ENCODE data around the gene ODAD2. TPM values are rescaled to one million over a fixed set of nuclear protein-coding genes. Genes with fewer than 3 reads are reported as not detected.
"Not testable (repeated sequence)": the region's sequence is repeated elsewhere in the genome, so short reads cannot be mapped to it uniquely, and the experiment has no call there.

Gene ODAD2
- total RNA-seq, 1 donor from 2014 or later = 6.6 TPM

GRCh38 chr10:28008054-28008453 is 9.2 kb upstream of the ODAD2 start:
- H3K9me3 Mint-ChIP-seq = peaks cover 3% of the 10 kb centered on the region
- DNase-seq (ENCODE audit: low read depth, low spot score) = no peak
- H3K36me3 Mint-ChIP-seq (ENCODE audit: low read depth) = no peaks in the 10 kb centered on the region
- H3K27me3 Mint-ChIP-seq (ENCODE audit: low read depth) = no peaks in the 10 kb centered on the region
- H3K27ac Mint-ChIP-seq (ENCODE audit: unreplicated experiment) = no peak overlapping the region
- no peak overlapping the region for H3K4me3 Mint-ChIP-seq
- no peak for TF ChIP-seq CTCF (conservative IDR thresholded peaks at IDR 0.05)
- H3K4me1 Mint-ChIP-seq = peaks cover 5% of the 10 kb centered on the region

DNA sequence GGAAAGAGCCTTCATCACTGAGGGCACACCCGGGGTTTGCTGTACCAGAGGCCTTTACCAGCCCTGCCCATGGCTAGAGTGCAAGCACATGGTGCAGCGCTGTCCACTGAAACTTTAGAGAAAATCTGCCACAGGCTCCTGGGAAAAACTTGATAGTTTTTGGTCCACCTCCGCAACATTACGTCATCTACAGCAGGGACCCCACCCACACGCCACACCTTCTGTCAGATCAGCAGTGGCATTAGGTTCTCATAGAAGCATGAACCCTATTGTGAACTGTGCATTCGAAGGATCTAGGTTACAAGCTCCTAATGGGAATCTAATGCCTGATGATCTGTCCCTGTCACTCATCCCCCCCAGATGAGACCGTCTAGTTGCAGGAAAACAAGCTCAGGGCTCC is 2.5 kb upstream of the ODAD2 start:
- Mint-ChIP-seq H3K4me1 (peaks cover 20% of the 10 kb centered on the region), H3K27ac (ENCODE audit: unreplicated experiment) (no peak overlapping the region), H3K36me3 (ENCODE audit: low read depth) (no peaks in the 10 kb centered on the region), H3K9me3 (no peaks in the 10 kb centered on the region), H3K27me3 (ENCODE audit: low read depth) (no peaks in the 10 kb centered on the region), H3K4me3 (peak overlapping the region; percentile 96)
- no peak for DNase-seq (ENCODE audit: low read depth, low spot score)
- no peak for TF ChIP-seq CTCF (conservative IDR thresholded peaks at IDR 0.05)

DNA sequence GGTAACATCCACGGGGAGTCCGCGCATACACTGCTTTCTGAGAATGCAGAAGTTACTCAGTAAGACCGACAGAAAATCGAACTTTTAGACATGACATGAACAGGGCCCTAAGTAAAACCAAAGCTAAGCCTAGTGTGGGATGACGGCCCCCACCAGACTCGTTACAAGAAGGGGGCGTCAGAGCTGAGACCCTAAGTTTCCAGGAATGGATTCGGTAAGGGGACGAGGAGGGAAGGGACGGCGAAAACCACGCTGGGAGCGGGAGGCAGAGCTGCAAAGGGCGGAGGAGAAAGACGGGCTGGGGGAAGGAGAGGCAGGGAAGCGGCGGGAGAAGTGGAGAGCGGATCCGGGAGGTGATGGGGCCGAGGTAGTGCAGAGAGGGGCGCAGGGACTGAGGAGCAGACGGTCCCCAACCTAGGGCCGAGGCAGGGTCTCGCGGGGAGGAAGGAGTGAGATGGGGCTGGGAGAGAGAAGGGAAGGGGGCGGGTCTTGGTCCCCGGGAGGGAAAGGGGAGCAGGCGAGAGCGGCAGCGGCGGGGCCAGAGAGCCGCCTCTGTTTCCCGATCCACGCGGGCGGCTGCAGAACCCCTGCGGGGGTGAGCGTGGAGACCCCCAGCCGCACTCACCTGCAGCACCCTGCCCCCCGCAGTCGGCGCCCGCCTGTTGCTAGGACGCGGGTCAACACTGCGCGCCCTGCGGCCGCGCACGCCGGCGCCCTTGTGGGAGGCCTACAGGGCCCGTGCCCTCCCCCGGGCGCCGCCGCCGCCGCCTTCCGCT is 513 bp downstream of the ODAD2 start:
- peak overlapping the region; percentile 96 for H3K4me3 Mint-ChIP-seq
- H3K27ac Mint-ChIP-seq (ENCODE audit: unreplicated experiment) = peak overlapping the region; percentile 96
- peaks cover 32% of the 10 kb centered on the region for H3K4me1 Mint-ChIP-seq
- peak; percentile 55 for DNase-seq (ENCODE audit: low read depth, low spot score)
- no peaks in the 10 kb centered on the region for H3K27me3 Mint-ChIP-seq (ENCODE audit: low read depth)
- no peaks in the 10 kb centered on the region for H3K9me3 Mint-ChIP-seq
- H3K36me3 Mint-ChIP-seq (ENCODE audit: low read depth) = no peaks in the 10 kb centered on the region
- no peak for TF ChIP-seq CTCF (conservative IDR thresholded peaks at IDR 0.05)

DNA sequence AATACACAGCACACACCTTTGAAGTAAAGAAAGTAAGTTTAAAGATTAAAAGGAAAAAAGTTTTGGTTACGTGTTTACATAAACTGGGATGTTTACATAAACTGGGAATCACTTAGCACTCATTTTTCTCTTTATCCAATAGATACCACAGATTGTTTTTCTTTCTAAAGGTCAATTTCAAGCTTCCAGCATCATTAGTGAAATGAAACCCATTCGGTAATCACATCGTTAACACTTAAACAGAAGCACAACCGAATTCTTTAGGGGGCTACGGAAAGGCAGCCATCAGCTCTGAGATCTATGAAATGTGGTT is 1.1 kb downstream of the ODAD2 start:
- Mint-ChIP-seq H3K9me3 (no peaks in the 10 kb centered on the region), H3K4me3 (peak overlapping the region; percentile 96), H3K4me1 (peaks cover 32% of the 10 kb centered on the region), H3K36me3 (ENCODE audit: low read depth) (no peaks in the 10 kb centered on the region), H3K27ac (ENCODE audit: unreplicated experiment) (peak overlapping the region; percentile 96), H3K27me3 (ENCODE audit: low read depth) (no peaks in the 10 kb centered on the region)
- no peak for TF ChIP-seq CTCF (conservative IDR thresholded peaks at IDR 0.05)
- no peak for DNase-seq (ENCODE audit: low read depth, low spot score)

DNA sequence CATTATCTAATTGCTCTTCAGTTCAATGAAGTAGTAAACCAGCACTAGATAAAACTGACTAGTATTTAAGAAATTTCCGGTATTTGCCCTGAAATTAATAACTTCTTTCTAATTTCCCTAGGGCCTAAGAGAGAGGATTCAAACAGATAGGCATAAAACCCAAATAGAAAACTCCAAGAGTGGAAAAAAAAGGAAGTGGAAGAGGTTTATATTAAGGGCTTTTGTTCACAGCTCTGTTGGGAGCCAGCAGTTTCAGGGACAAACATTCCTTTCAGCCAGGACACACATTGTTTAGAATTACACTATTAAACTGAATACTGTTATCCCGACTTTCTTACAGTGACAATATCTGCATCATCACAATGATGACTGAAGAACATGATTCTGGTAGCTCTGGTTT is 3.6 kb downstream of the ODAD2 start:
- no peaks in the 10 kb centered on the region for H3K9me3 Mint-ChIP-seq
- H3K27ac Mint-ChIP-seq (ENCODE audit: unreplicated experiment) = no peak overlapping the region
- no peak for TF ChIP-seq CTCF (conservative IDR thresholded peaks at IDR 0.05)
- peaks cover 4% of the 10 kb centered on the region for H3K36me3 Mint-ChIP-seq (ENCODE audit: low read depth)
- no peaks in the 10 kb centered on the region for H3K27me3 Mint-ChIP-seq (ENCODE audit: low read depth)
- no peak for DNase-seq (ENCODE audit: low read depth, low spot score)
- H3K4me3 Mint-ChIP-seq = peak overlapping the region; percentile 63
- H3K4me1 Mint-ChIP-seq = peaks cover 32% of the 10 kb centered on the region

GRCh38 chr10:27989357-27989756 is 9.5 kb downstream of the ODAD2 start:
- not testable (repeated sequence) for H3K4me3 Mint-ChIP-seq; DNase-seq (ENCODE audit: low read depth, low spot score); H3K4me1 Mint-ChIP-seq; H3K27me3 Mint-ChIP-seq (ENCODE audit: low read depth); H3K27ac Mint-ChIP-seq (ENCODE audit: unreplicated experiment); H3K36me3 Mint-ChIP-seq (ENCODE audit: low read depth); H3K9me3 Mint-ChIP-seq
